IPS-18c (cell line): ENCODE measurements around the gene SLC43A1.
A peak's percentile ranks its signal among the peaks of the same experiment; 100 is the strongest.
"Not testable (repeated sequence)": the region's sequence is repeated elsewhere in the genome, so short reads cannot be mapped to it uniquely, and the experiment has no call there.

Experiments used
- H3K4me3 ChIP-seq: 2 replicates; pipeline ENCODE4 v1.7.0; 2013; ENCODE audit warnings: low read depth, mild to moderate bottlenecking, low read length, moderate library complexity; ENCODE audit not compliant: insufficient read depth
- H3K9me3 ChIP-seq: one replicate; pipeline ENCODE4 v1.6.1; 2013; ENCODE audit warnings: mild to moderate bottlenecking, low read length, moderate library complexity; ENCODE audit not compliant: control insufficient read depth, insufficient read depth

The SLC43A1 gene

GRCh38 chr11:57459164-57460021, 56.1 kb downstream of the SLC43A1 start:
- no peaks in the 10 kb centered on the region for H3K9me3 ChIP-seq
- H3K4me3 ChIP-seq = peak overlapping the region; percentile 46

GRCh38 chr11:57458410-57459163, 56.9 kb downstream of the SLC43A1 start:
- Histone ChIP-seq H3K4me3 (peak overlapping the region; percentile 46), H3K9me3 (no peaks in the 10 kb centered on the region)

GRCh38 chr11:57458060-57458409, 57.5 kb downstream of the SLC43A1 start:
- H3K4me3 ChIP-seq = peak overlapping the region; percentile 4; the same call in 1 of the 2 replicates
- no peaks in the 10 kb centered on the region for H3K9me3 ChIP-seq

- Histone ChIP-seq H3K9me3 (no peaks in the 10 kb centered on the region), H3K4me3 (peak overlapping the region; percentile 4; the same call in 1 of the 2 replicates)
Measured at GRCh38 chr11:57457643-57458023, 57.9 kb downstream of the SLC43A1 start.

GRCh38 chr11:57456960-57457642, 58.4 kb downstream of the SLC43A1 start:
- Histone ChIP-seq H3K9me3 (no peaks in the 10 kb centered on the region), H3K4me3 (peak overlapping the region; percentile 4; the same call in 1 of the 2 replicates)

GRCh38 chr11:57453543-57454177, 61.8 kb downstream of the SLC43A1 start:
- no peak overlapping the region for H3K4me3 ChIP-seq
- H3K9me3 ChIP-seq = no peaks in the 10 kb centered on the region

GRCh38 chr11:57446055-57446454, 69.4 kb downstream of the SLC43A1 start:
- peaks cover 2% of the 10 kb centered on the region for H3K9me3 ChIP-seq
- H3K4me3 ChIP-seq = no peak overlapping the region

- not testable (repeated sequence) for H3K9me3 ChIP-seq, H3K4me3 ChIP-seq
Measured at GRCh38 chr11:57445122-57445394, 70.4 kb downstream of the SLC43A1 start.

- H3K4me3 ChIP-seq = no peak overlapping the region
- H3K9me3 ChIP-seq = peaks cover 2% of the 10 kb centered on the region
Measured at GRCh38 chr11:57444362-57445121, 71.0 kb downstream of the SLC43A1 start.

GRCh38 chr11:57440744-57441414, 74.6 kb downstream of the SLC43A1 start:
- H3K9me3 ChIP-seq = peaks cover 2% of the 10 kb centered on the region
- H3K4me3 ChIP-seq = no peak overlapping the region

GRCh38 chr11:57439786-57440185, 75.7 kb downstream of the SLC43A1 start:
- Histone ChIP-seq H3K9me3 (peaks cover 2% of the 10 kb centered on the region), H3K4me3 (no peak overlapping the region)

GRCh38 chr11:57438345-57439285, 76.9 kb downstream of the SLC43A1 start:
- H3K4me3 ChIP-seq = no peak overlapping the region
- H3K9me3 ChIP-seq = peaks cover 2% of the 10 kb centered on the region

- no peaks in the 10 kb centered on the region for H3K9me3 ChIP-seq
- no peak overlapping the region for H3K4me3 ChIP-seq
Measured at GRCh38 chr11:57436031-57436430, 79.5 kb downstream of the SLC43A1 start.

- Histone ChIP-seq H3K9me3 (no peaks in the 10 kb centered on the region), H3K4me3 (no peak overlapping the region)
Measured at GRCh38 chr11:57434640-57435546, 80.6 kb downstream of the SLC43A1 start.
